H9 (cell line): ENCODE measurements around the gene NTPCR. TPM values are rescaled to one million over a fixed set of nuclear protein-coding genes. Genes with fewer than 3 reads are reported as not detected.

Experiments used
- DNase-seq: peaks from one replicate; pipeline ENCODE4 v3.0.0-alpha.2; 2017
- H2AFZ ChIP-seq: one replicate; pipeline ENCODE4 v1.6.1; 2013; ENCODE audit warnings: mild to moderate bottlenecking, low read length, control low read depth, moderate library complexity
- H2AK5ac ChIP-seq: 2 replicates; pipeline ENCODE4 v1.6.1; 2013; ENCODE audit warnings: low read length, control low read depth, mixed read lengths; ENCODE audit not compliant: insufficient read length
- H2BK120ac ChIP-seq: one replicate; pipeline ENCODE4 v1.6.1; 2013; ENCODE audit warnings: low read depth, mild to moderate bottlenecking, low read length, control low read depth, inconsistent platforms; ENCODE audit not compliant: poor library complexity, severe bottlenecking
- H2BK12ac ChIP-seq: 2 replicates; pipeline ENCODE4 v1.6.1; 2013; ENCODE audit warnings: low read length, control low read depth, mixed read lengths, low read depth; ENCODE audit not compliant: insufficient read length
- H2BK15ac ChIP-seq: 2 replicates; pipeline ENCODE4 v1.6.1; 2013; ENCODE audit warnings: low read depth, low read length, control low read depth
- H2BK20ac ChIP-seq: one replicate; pipeline ENCODE4 v1.6.1; 2013; ENCODE audit warnings: low read depth, mild to moderate bottlenecking, low read length, control low read depth, inconsistent platforms; ENCODE audit not compliant: poor library complexity, severe bottlenecking
- H2BK5ac ChIP-seq: 2 replicates; pipeline ENCODE4 v1.6.1; 2013; ENCODE audit warnings: low read length, control low read depth, mixed read lengths; ENCODE audit not compliant: insufficient read length
- H3K14ac ChIP-seq: 2 replicates; pipeline ENCODE4 v1.6.1; 2013; ENCODE audit warnings: low read length, control low read depth; ENCODE audit not compliant: insufficient read depth
- H3K18ac ChIP-seq: 2 replicates; pipeline ENCODE4 v1.6.1; 2013; ENCODE audit warnings: low read depth, mild to moderate bottlenecking, mixed read lengths, low read length, control low read depth; ENCODE audit not compliant: insufficient read length
- H3K23ac ChIP-seq: 2 replicates; pipeline ENCODE4 v1.6.1; 2013; ENCODE audit warnings: low read length, control low read depth, mixed read lengths, low read depth; ENCODE audit not compliant: insufficient read length
- H3K23me2 ChIP-seq: 2 replicates; pipeline ENCODE4 v1.6.1; 2013; ENCODE audit warnings: low read depth, mild to moderate bottlenecking, mixed read lengths, low read length, control low read depth; ENCODE audit not compliant: insufficient read length, poor library complexity, severe bottlenecking
- H3K27ac ChIP-seq: 2 replicates; pipeline ENCODE4 v1.5.1; 2013; ENCODE audit warnings: low read length, control low read depth, mixed read lengths, low read depth; ENCODE audit not compliant: insufficient read length
- H3K27me3 ChIP-seq: 2 replicates; pipeline ENCODE4 v1.6.1; 2013; ENCODE audit warnings: low read length, control low read depth, inconsistent platforms; ENCODE audit not compliant: insufficient read depth
- H3K4ac ChIP-seq: 2 replicates; pipeline ENCODE4 v1.6.1; 2013; ENCODE audit warnings: low read depth, mild to moderate bottlenecking, control low read depth, inconsistent platforms, low read length, moderate library complexity
- H3K4me1 ChIP-seq: 2 replicates; pipeline ENCODE4 v1.6.1; 2013; ENCODE audit warnings: low read length, control low read depth, inconsistent platforms; ENCODE audit not compliant: insufficient read depth
- H3K4me2 ChIP-seq: 2 replicates; pipeline ENCODE4 v1.6.1; 2013; ENCODE audit warnings: low read length, control low read depth, mixed read lengths; ENCODE audit not compliant: insufficient read length, insufficient read depth
- H3K56ac ChIP-seq: 2 replicates; pipeline ENCODE4 v1.6.1; 2013; ENCODE audit warnings: low read depth, mild to moderate bottlenecking, mixed read lengths, low read length, control low read depth; ENCODE audit not compliant: insufficient read length
- H3K79me1 ChIP-seq: 2 replicates; pipeline ENCODE4 v1.6.1; 2013; ENCODE audit warnings: low read depth, mild to moderate bottlenecking, moderate library complexity, low read length, control low read depth, inconsistent platforms; ENCODE audit not compliant: insufficient read depth, poor library complexity, severe bottlenecking
- H3K79me2 ChIP-seq: 2 replicates; pipeline ENCODE4 v1.6.1; 2013; ENCODE audit warnings: low read length, control low read depth, inconsistent platforms; ENCODE audit not compliant: insufficient read depth
- H3K9ac ChIP-seq: 2 replicates; pipeline ENCODE4 v1.6.1; 2013; ENCODE audit warnings: low read length, control low read depth, mixed read lengths; ENCODE audit not compliant: insufficient read length; ENCODE audit errors: extremely low read depth
- H3K9me3 ChIP-seq: one replicate; pipeline ENCODE4 v1.6.1; 2013; ENCODE audit warnings: low read depth, low read length, inconsistent platforms; ENCODE audit not compliant: control insufficient read depth
- H3T11ph ChIP-seq: one replicate; pipeline ENCODE4 v1.6.1; 2013; ENCODE audit warnings: mild to moderate bottlenecking, low read length, control low read depth, inconsistent platforms
- H4K20me1 ChIP-seq: one replicate; pipeline ENCODE4 v1.6.1; 2013; ENCODE audit not compliant: control insufficient read depth, insufficient read length, insufficient read depth
- H4K5ac ChIP-seq: 2 replicates; pipeline ENCODE4 v1.6.1; 2013; ENCODE audit warnings: low read depth, mild to moderate bottlenecking, mixed read lengths, low read length, control low read depth; ENCODE audit not compliant: insufficient read length
- H4K8ac ChIP-seq: replicated peaks from 2 replicates; pipeline ENCODE4 v1.6.1; 2013; ENCODE audit warnings: low read length, control low read depth, mixed read lengths, low read depth; ENCODE audit not compliant: insufficient read length
- H4K91ac ChIP-seq: 2 replicates; pipeline ENCODE4 v1.6.1; 2013; ENCODE audit warnings: low read depth, mild to moderate bottlenecking, moderate library complexity, mixed read lengths, low read length, control low read depth; ENCODE audit not compliant: insufficient read length
- H3K27ac Mint-ChIP-seq, 3 experiments: 2 replicates in 2 of 3; 3 replicates in 1 of 3; pipeline ENCODE4 v1.8.0; 2020 to 2021; ENCODE audit warnings: mixed read lengths in 3 of 3, mild to moderate bottlenecking in 1 of 3, moderate library complexity in 1 of 3
- H3K27me3 Mint-ChIP-seq: 2 replicates; pipeline ENCODE4 v1.8.0; 2021; ENCODE audit warnings: low read depth, mild to moderate bottlenecking, moderate library complexity, mixed read lengths
- H3K36me3 Mint-ChIP-seq, 3 experiments: 2 replicates in 2 of 3; 3 replicates in 1 of 3; pipeline ENCODE4 v1.8.0; 2020 to 2021; ENCODE audit warnings: low read depth in 3 of 3, mixed read lengths in 3 of 3; ENCODE audit not compliant: insufficient read depth in 1 of 3
- H3K4me1 Mint-ChIP-seq, 2 experiments: 2 replicates each; pipeline ENCODE4 v1.8.0; 2020; ENCODE audit warnings: mixed read lengths in 2 of 2
- H3K4me3 Mint-ChIP-seq, 2 experiments: 2 replicates in 1 of 2; 3 replicates in 1 of 2; pipeline ENCODE4 v1.8.0; 2020 to 2021; ENCODE audit warnings: mild to moderate bottlenecking in 2 of 2, mixed read lengths in 2 of 2, moderate library complexity in 1 of 2
- H3K9me3 Mint-ChIP-seq, 2 experiments: 2 replicates in 1 of 2; 3 replicates in 1 of 2; pipeline ENCODE4 v1.8.0; 2020; ENCODE audit warnings: mild to moderate bottlenecking in 2 of 2, mixed read lengths in 2 of 2, moderate library complexity in 1 of 2
- CTCF ChIP-seq: fragments of 200-600 bp; sonication (generic); conservative IDR thresholded peaks from 3 replicates; pipeline ENCODE4 v1.8.0; 2021; ENCODE audit warnings: antibody characterized with exemption, mild to moderate bottlenecking
- WGBS: extraction: QIAGEN DNeasy Blood & Tissue Kit; methylation state at CpG from one replicate; pipeline ENCODE4 v1.1.7; 2013; ENCODE audit warnings: missing lambda C conversion rate, low lambda C conversion rate, mixed read lengths; ENCODE audit not compliant: insufficient read length; ENCODE audit errors: extremely low coverage; 5-methylcytosine and 5-hydroxymethylcytosine counted together
- total RNA-seq: library from RNA; stranded (reverse); gene quantifications from 2 replicates; pipeline ENCODE4 v1.2.1, GENCODE V29; 2021

NTPCR gene
- total RNA-seq, 1 experiment from 2014 or later, result 87.4 TPM

DNA sequence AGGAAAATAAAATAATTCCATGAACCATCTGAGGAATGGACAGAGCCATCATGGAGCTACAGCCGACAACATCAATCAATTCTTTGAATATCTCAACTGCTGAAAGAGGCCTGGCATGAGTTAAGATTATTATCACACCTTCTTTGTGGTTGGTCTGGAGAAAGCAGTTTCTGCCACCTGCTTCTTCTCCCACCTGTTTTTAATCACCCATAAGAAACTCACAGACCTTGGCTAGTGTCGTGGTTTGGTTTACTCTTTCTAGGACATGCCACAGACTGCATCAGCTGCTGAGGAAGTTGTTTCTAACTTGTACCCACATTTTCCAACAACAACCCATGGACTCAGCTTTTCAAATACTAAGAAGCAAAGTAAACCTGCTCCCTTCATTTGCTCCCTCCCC lies 65.6 kb downstream of the NTPCR start:
- no peak overlapping the region for H3K4ac ChIP-seq
- H2BK5ac ChIP-seq, result no peak overlapping the region
- no peak overlapping the region for H3K9ac ChIP-seq
- H3T11ph ChIP-seq, result no peak overlapping the region
- no peak for DNase-seq
- H2BK120ac ChIP-seq, result no peak overlapping the region
- H2BK15ac ChIP-seq, result no peak overlapping the region
- H3K23me2 ChIP-seq, result no peaks in the 10 kb centered on the region
- H3K27me3 ChIP-seq, result no peaks in the 10 kb centered on the region
- H2AFZ ChIP-seq, result no peak overlapping the region
- H3K4me1 ChIP-seq, result no peaks in the 10 kb centered on the region
- H4K5ac ChIP-seq, result no peak overlapping the region
- no peak overlapping the region for H4K8ac ChIP-seq
- H3K4me1 Mint-ChIP-seq, result peaks cover 6 to 13% of the 10 kb centered on the region in 2 experiments; a peak in 3 of 4 replicates
- H3K9me3 Mint-ChIP-seq, result no peaks in the 10 kb centered on the region
- no peak overlapping the region for H3K27ac Mint-ChIP-seq
- no peak overlapping the region for H2BK12ac ChIP-seq
- H2BK20ac ChIP-seq, result no peak overlapping the region
- no peak for TF ChIP-seq CTCF
- H3K4me3 Mint-ChIP-seq, result no peak overlapping the region
- peaks cover 20 to 33% (median 30%) of the 10 kb centered on the region in 3 experiments; a peak in 6 of 7 replicates for H3K36me3 Mint-ChIP-seq
- H3K23ac ChIP-seq, result no peak overlapping the region
- H3K4me2 ChIP-seq, result no peak overlapping the region
- no peak overlapping the region for H2AK5ac ChIP-seq
- no peak overlapping the region for H3K56ac ChIP-seq
- H3K79me2 ChIP-seq, result no peaks in the 10 kb centered on the region
- no CpG with 5 or more reads among the region's 2 CpGs for WGBS
- H3K27ac ChIP-seq, result no peak overlapping the region
- no peak overlapping the region for H3K18ac ChIP-seq
- H3K27me3 Mint-ChIP-seq, result no peaks in the 10 kb centered on the region
- no peaks in the 10 kb centered on the region for H4K20me1 ChIP-seq
- H4K91ac ChIP-seq, result no peak overlapping the region
- H3K14ac ChIP-seq, result no peak overlapping the region
- H3K9me3 ChIP-seq, result no peaks in the 10 kb centered on the region
- no peaks in the 10 kb centered on the region for H3K79me1 ChIP-seq
